NB4 (cell line): ENCODE data around the gene DUSP5.

Experiments used
- CTCF ChIP-seq: IDR thresholded peaks from one replicate; pipeline ENCODE4 v1.5.1; 2012; ENCODE audit warnings: low read depth, low read length
- MAX ChIP-seq: IDR thresholded peaks from 2 replicates; pipeline ENCODE4 v1.6.1; 2011; ENCODE audit warnings: low read depth, low read length
- MYC ChIP-seq: IDR thresholded peaks from 2 replicates; pipeline ENCODE4 v1.6.1; 2011; ENCODE audit warnings: low read depth, low read length
- POLR2A ChIP-seq: IDR thresholded peaks from 2 replicates; pipeline ENCODE4 v1.6.1; 2011; ENCODE audit warnings: mild to moderate bottlenecking; ENCODE audit not compliant: insufficient read length; ENCODE audit errors: extremely low read depth

GRCh38 chr10:110490640-110491039 lies 7.1 kb upstream of the DUSP5 start:
- TF ChIP-seq CTCF (no peak), POLR2A (no peak), MAX (no peak), MYC (no peak)
